Keratinocyte (primary cell): Measurements from ENCODE around the gene TFAP2E. TPM values are rescaled to one million over a fixed set of nuclear protein-coding genes. Genes with fewer than 3 reads are reported as not detected.

Experiments used
- DNase-seq: peaks from one replicate; pipeline ENCODE4 v3.0.0-alpha.2; 2011; ENCODE audit warnings: low read depth, missing footprints, low spot score
- FAIRE-seq: peaks from 2 replicates; lab custom pipeline; 2011; peaks lifted over from hg19 to GRCh38; lab: Jason Lieb, UNC
- H2AFZ ChIP-seq: 2 replicates; pipeline ENCODE4 v1.6.0; 2012; ENCODE audit warnings: low read length, control low read depth, inconsistent platforms; ENCODE audit not compliant: control insufficient read depth
- H3K27ac ChIP-seq: 2 replicates; pipeline ENCODE4 v1.5.1; 2011; ENCODE audit warnings: low read length; ENCODE audit not compliant: control insufficient read depth, insufficient read depth
- H3K27me3 ChIP-seq: 3 replicates; pipeline ENCODE4 v1.6.0; 2011; ENCODE audit warnings: low read length; ENCODE audit not compliant: control insufficient read depth, insufficient read depth; ENCODE audit errors: extremely low read depth
- H3K36me3 ChIP-seq, 2 experiments: 2 replicates in 1 of 2; 3 replicates in 1 of 2; pipeline ENCODE4 v1.5.1; 2011; ENCODE audit warnings: low read length in 2 of 2, mild to moderate bottlenecking in 1 of 2; ENCODE audit not compliant: control insufficient read depth in 2 of 2, insufficient read depth in 2 of 2; ENCODE audit errors: extremely low read depth in 1 of 2
- H3K4me1 ChIP-seq: 3 replicates; pipeline ENCODE4 v1.5.1; 2011; ENCODE audit warnings: low read length; ENCODE audit not compliant: control insufficient read depth, insufficient read depth; ENCODE audit errors: extremely low read depth
- H3K4me2 ChIP-seq: 3 replicates; pipeline ENCODE4 v1.6.0; 2011; ENCODE audit warnings: low read depth, low read length; ENCODE audit not compliant: control insufficient read depth, insufficient read depth; ENCODE audit errors: extremely low read depth
- H3K4me3 ChIP-seq, 3 experiments: fragments of 200-600 bp in 1 of 3; sonication (generic) in 1 of 3; 2 replicates in 2 of 3; 3 replicates in 1 of 3; pipeline ENCODE4 v1.5.1; 2011 to 2016; ENCODE audit warnings: low read length in 3 of 3, mild to moderate bottlenecking in 3 of 3, control low read depth in 2 of 3, inconsistent platforms in 1 of 3, low read depth in 1 of 3, mixed read lengths in 1 of 3, mixed run types in 1 of 3, moderate library complexity in 1 of 3; ENCODE audit not compliant: control insufficient read depth in 2 of 3, insufficient read depth in 2 of 3; ENCODE audit errors: extremely low read depth in 1 of 3
- H3K79me2 ChIP-seq: 2 replicates; pipeline ENCODE4 v1.6.0; 2012; ENCODE audit warnings: low read length; ENCODE audit not compliant: control insufficient read depth, insufficient read depth
- H3K9ac ChIP-seq: 3 replicates; pipeline ENCODE4 v1.6.0; 2011; ENCODE audit warnings: low read length; ENCODE audit not compliant: control insufficient read depth, insufficient read depth; ENCODE audit errors: extremely low read depth
- H3K9me1 ChIP-seq: 3 replicates; pipeline ENCODE4 v1.6.0; 2011; ENCODE audit warnings: low read length; ENCODE audit not compliant: control insufficient read depth, insufficient read depth; ENCODE audit errors: extremely low read depth
- H3K9me3 ChIP-seq: 2 replicates; pipeline ENCODE4 v1.5.1; 2012; ENCODE audit warnings: low read depth, low read length; ENCODE audit not compliant: control insufficient read depth
- H4K20me1 ChIP-seq: 3 replicates; pipeline ENCODE4 v1.6.0; 2011; ENCODE audit warnings: low read length; ENCODE audit not compliant: control insufficient read depth, insufficient read depth; ENCODE audit errors: extremely low read depth
- CTCF ChIP-seq, 3 experiments: IDR thresholded peaks in 1 of 3; conservative IDR thresholded peaks in 1 of 3; optimal IDR thresholded peaks in 1 of 3; 2 replicates in 2 of 3; 3 replicates in 1 of 3; pipeline versions ENCODE3 to v1.5.1; 2011; ENCODE audit warnings: low read length in 3 of 3, mild to moderate bottlenecking in 3 of 3, moderate library complexity in 2 of 3, control low read depth in 1 of 3, inconsistent platforms in 1 of 3; ENCODE audit not compliant: insufficient read depth in 2 of 3; ENCODE audit errors: extremely low read depth in 1 of 3
- EZH2 ChIP-seq: IDR thresholded peaks from one replicate; pipeline ENCODE4 v1.6.1; 2012; ENCODE audit warnings: inconsistent platforms, mild to moderate bottlenecking, low read length, moderate library complexity
- dilution Hi-C: fragments of 300-500 bp; cut with MboI; formaldehyde crosslinking; loops from one replicate; pipeline ENCODE4 v1.7.0; 2020; ENCODE audit warnings: low sequenced_read_pairs; ENCODE audit not compliant: extremely low pct_ligation_motif_present
- polyA plus RNA-seq, 5 experiments: library from polyadenylated mRNA; depleted of rRNA in 3 of 5; stranded (reverse) in 3 of 5; stranded (forward) in 1 of 5; unstranded in 1 of 5; fragments of >200 nt; gene quantifications; 1 replicate in 1 of 5; 2 replicates in 3 of 5; 3 replicates in 1 of 5; pipeline versions ENCODE4 v1.2.1 to v1.2.3, GENCODE V29; 2011 to 2012; ENCODE audit warnings: missing spikeins in 2 of 5, low read depth in 1 of 5, low replicate concordance in 1 of 5

The TFAP2E gene
- polyA plus RNA-seq, 1 donor (not counting 4 experiments of a cell fraction or from before 2014, with no cell fraction given) = 0.26 TPM

- no peak overlapping the region for H3K9ac ChIP-seq
- FAIRE-seq = no peak
- dilution Hi-C loops = no loop called here
Measured at GRCh38 chr1:35594005-35594760, 21.1 kb downstream of the TFAP2E start.

GRCh38 chr1:35595684-35596083 is 22.6 kb downstream of the TFAP2E start:
- no peak overlapping the region for H3K27ac ChIP-seq
- H2AFZ ChIP-seq = no peak overlapping the region
- H3K4me3 ChIP-seq = no peak overlapping the region
- FAIRE-seq (no peak), DNase-seq (no peak)
- peaks cover 3 to 11% of the 10 kb centered on the region in 2 experiments for H3K36me3 ChIP-seq
- H3K79me2 ChIP-seq = no peaks in the 10 kb centered on the region
- H3K4me1 ChIP-seq = no peaks in the 10 kb centered on the region
- H3K27me3 ChIP-seq = no peaks in the 10 kb centered on the region
- dilution Hi-C loops = no loop called here
- no peak overlapping the region for H3K4me2 ChIP-seq
- TF ChIP-seq CTCF (optimal IDR thresholded peaks at IDR 0.05 in 1 of 3, IDR thresholded peaks at IDR 0.05 in 1 of 3, conservative IDR thresholded peaks at IDR 0.05 in 1 of 3; ENCODE audit: extremely low read depth in 1 of 3, insufficient read depth in 2 of 3, low read length in 3 of 3) = no peak
- no peak for TF ChIP-seq EZH2
- H4K20me1 ChIP-seq = no peaks in the 10 kb centered on the region
- H3K9me3 ChIP-seq = no peaks in the 10 kb centered on the region
- H3K9me1 ChIP-seq = no peaks in the 10 kb centered on the region
- no peak overlapping the region for H3K9ac ChIP-seq

More at GRCh38 chr1:35594005-35594760, 21.1 kb downstream of the TFAP2E start:
- H3K9me1 ChIP-seq = no peaks in the 10 kb centered on the region
- no peak overlapping the region for H3K27ac ChIP-seq
- DNase-seq = no peak
- no peak overlapping the region for H2AFZ ChIP-seq
- TF ChIP-seq EZH2 = no peak
- no peak for TF ChIP-seq CTCF (optimal IDR thresholded peaks at IDR 0.05 in 1 of 3, IDR thresholded peaks at IDR 0.05 in 1 of 3, conservative IDR thresholded peaks at IDR 0.05 in 1 of 3; ENCODE audit: extremely low read depth in 1 of 3, insufficient read depth in 2 of 3, low read length in 3 of 3)
- H3K79me2 ChIP-seq = no peaks in the 10 kb centered on the region
- no peaks in the 10 kb centered on the region for H3K9me3 ChIP-seq
- H3K4me3 ChIP-seq = no peak overlapping the region
- peaks cover 3 to 8% of the 10 kb centered on the region in 2 experiments for H3K36me3 ChIP-seq
- no peaks in the 10 kb centered on the region for H3K4me1 ChIP-seq
- H3K4me2 ChIP-seq = no peak overlapping the region
- no peaks in the 10 kb centered on the region for H3K27me3 ChIP-seq
- H4K20me1 ChIP-seq = no peaks in the 10 kb centered on the region
